Caco-2 (cell line): ENCODE measurements around the gene DTL. TPM values are rescaled to one million over a fixed set of nuclear protein-coding genes. Genes with fewer than 3 reads are reported as not detected.

ENCODE experiments used
- BruUV-seq: library from RNA; stranded (reverse); fragments of 400-500 nt; replicated peaks from 2 replicates; lab custom pipeline; 2021; lab: Mats Ljungman, UMichigan
- CTCF ChIA-PET: fragments of 300-600 bp; sonication (Branson Sonifier 250); formaldehyde crosslinking; loops from one replicate; lab custom pipeline; 2022; ENCODE audit warnings: antibody characterized with exemption; lab: Charles Lee
- POLR2A ChIA-PET: fragments of 300-600 bp; sonication (Branson Sonifier 250); formaldehyde crosslinking; loops from one replicate; lab custom pipeline; 2022; ENCODE audit warnings: antibody characterized with exemption; lab: Charles Lee
- DNase-seq, 2 experiments: peaks; one replicate each; pipeline versions ENCODE4 v3.0.0 to v3.0.0-alpha.2; 2020 to 2022
- H3K27me3 ChIP-seq: replicated peaks from 2 replicates; pipeline ENCODE4 v1.6.0; 2011; ENCODE audit warnings: low read length; ENCODE audit not compliant: control insufficient read depth, insufficient read depth
- H3K36me3 ChIP-seq: 2 replicates; pipeline ENCODE4 v1.5.1; 2011; ENCODE audit warnings: low read length; ENCODE audit not compliant: control insufficient read depth, insufficient read depth
- H3K4me1 ChIP-seq: fragments of 250-450 bp; sonication (Bioruptor Pico); 2 replicates; pipeline ENCODE4 v1.5.1; 2020; ENCODE audit warnings: mild to moderate bottlenecking
- H3K4me3 ChIP-seq: 2 replicates; pipeline ENCODE4 v1.5.1; 2011; ENCODE audit warnings: low read depth, mild to moderate bottlenecking, control low read depth, low read length
- H3K9me3 ChIP-seq: fragments of 250-450 bp; sonication (Bioruptor Pico); 2 replicates; pipeline ENCODE4 v1.5.1; 2020; ENCODE audit warnings: mild to moderate bottlenecking, moderate library complexity
- H3K27ac Mint-ChIP-seq: one replicate; pipeline ENCODE4 v1.8.0; 2022; ENCODE audit warnings: mixed read lengths; ENCODE audit not compliant: unreplicated experiment
- H3K27me3 Mint-ChIP-seq: one replicate; pipeline ENCODE4 v1.8.0; 2022; ENCODE audit warnings: mixed read lengths; ENCODE audit not compliant: insufficient read depth, unreplicated experiment
- H3K36me3 Mint-ChIP-seq: one replicate; pipeline ENCODE4 v1.8.0; 2022; ENCODE audit warnings: mild to moderate bottlenecking, mixed read lengths; ENCODE audit not compliant: insufficient read depth, unreplicated experiment
- H3K4me1 Mint-ChIP-seq: one replicate; pipeline ENCODE4 v1.8.0; 2022; ENCODE audit warnings: low read depth, mixed read lengths; ENCODE audit not compliant: unreplicated experiment
- H3K4me3 Mint-ChIP-seq: one replicate; pipeline ENCODE4 v1.8.0; 2022; ENCODE audit warnings: mild to moderate bottlenecking, moderate library complexity, mixed read lengths; ENCODE audit not compliant: unreplicated experiment
- H3K9me3 Mint-ChIP-seq: one replicate; pipeline ENCODE4 v1.8.0; 2022; ENCODE audit warnings: mixed read lengths; ENCODE audit not compliant: unreplicated experiment
- CTCF ChIP-seq, 2 experiments: fragments of 200-600 bp in 1 of 2; IDR thresholded peaks; 1 replicate in 1 of 2; 2 replicates in 1 of 2; pipeline versions ENCODE4 v1.5.1 to v1.8.0; 2011 to 2022; ENCODE audit warnings: antibody characterized with exemption in 1 of 2, control low read depth in 1 of 2, inconsistent platforms in 1 of 2, low read depth in 1 of 2, low read length in 1 of 2, mild to moderate bottlenecking in 1 of 2, moderate library complexity in 1 of 2; ENCODE audit not compliant: insufficient read depth in 1 of 2, severe bottlenecking in 1 of 2, unreplicated experiment in 1 of 2
- intact Hi-C: fragments of 100-400 bp; cut with micrococcal nuclease; formaldehyde crosslinking; loops from one replicate; pipeline ENCODE4 v1.10.0; 2022; ENCODE audit not compliant: unreplicated experiment
- total RNA-seq: library from RNA; stranded (reverse); gene quantifications from 2 replicates; pipeline ENCODE4 v1.2.3, GENCODE V29; 2022

DTL gene
- total RNA-seq, 1 experiment from 2014 or later = 20.3 TPM

DNA sequence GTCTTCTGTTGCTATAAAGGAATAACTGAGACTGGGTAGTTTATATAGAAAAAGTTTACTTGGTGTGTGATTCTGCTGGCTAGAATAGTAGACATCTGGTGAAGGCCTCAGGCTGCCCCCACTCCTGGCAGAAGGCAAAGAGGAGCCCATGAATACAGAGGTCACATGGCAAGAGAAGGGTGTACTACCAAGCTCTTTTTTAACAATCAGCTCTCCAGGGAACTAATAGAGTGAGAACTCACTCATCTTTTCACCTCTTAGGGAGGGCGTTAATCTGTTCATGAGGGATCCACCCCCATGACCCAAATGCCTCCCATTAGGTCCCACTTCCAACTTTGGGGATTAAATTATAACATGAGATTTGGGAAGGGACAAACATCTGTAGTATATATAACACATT, 9.3 kb downstream of the DTL start:
- no TSS peak for BruUV-seq
- no peak for DNase-seq
- Mint-ChIP-seq H3K9me3 (no peaks in the 10 kb centered on the region), H3K27ac (no peak overlapping the region), H3K27me3 (no peaks in the 10 kb centered on the region), H3K4me3 (no peak overlapping the region), H3K4me1 (peaks cover 16% of the 10 kb centered on the region), H3K36me3 (peaks cover 27% of the 10 kb centered on the region)
- CTCF ChIA-PET = interaction anchor here (1.5 kb wide), 1 partner anchor 10 kb away, joined by 7 read pairs; the partner anchor contains the start of genes DTL and INTS7
- H3K4me1 ChIP-seq = peaks cover 4% of the 10 kb centered on the region
- H3K9me3 ChIP-seq = no peaks in the 10 kb centered on the region
- POLR2A ChIA-PET = no interaction called here
- H3K36me3 ChIP-seq = no peaks in the 10 kb centered on the region
- intact Hi-C loops = no loop called here
- H3K4me3 ChIP-seq = no peak overlapping the region
- no peaks in the 10 kb centered on the region for H3K27me3 ChIP-seq
- no peak for TF ChIP-seq CTCF (IDR thresholded peaks at IDR 0.05; ENCODE audit: insufficient read depth in 1 of 2, low read depth in 1 of 2, low read length in 1 of 2, severe bottlenecking in 1 of 2, unreplicated experiment in 1 of 2)

- POLR2A ChIA-PET = interaction anchor here (0.5 kb wide), 1 partner anchor 10 kb away, joined by 3 read pairs; the partner anchor contains the start of gene DTL
These were observed 10.4 kb downstream of the DTL start for GRCh38 chr1:212045981-212046380.

DNA sequence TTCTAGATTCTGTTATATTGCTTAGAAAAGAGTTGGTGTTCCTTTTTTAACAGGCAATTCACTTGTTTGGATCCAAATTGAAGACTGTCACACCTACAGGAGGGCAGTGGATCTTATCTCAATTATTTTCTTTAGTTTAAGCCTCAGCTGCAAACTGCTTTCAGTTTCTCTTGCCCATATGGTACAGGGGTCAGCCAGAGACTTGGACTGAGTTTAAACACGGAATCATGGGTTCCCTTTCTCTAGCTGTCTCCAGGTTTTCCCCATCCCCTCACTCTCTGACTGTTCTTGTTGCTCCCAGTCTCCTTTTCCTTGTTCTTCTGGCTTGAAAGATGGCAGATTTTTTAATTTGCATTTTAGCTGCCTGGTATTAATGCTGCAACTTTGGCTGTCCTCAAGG, 18.4 kb downstream of the DTL start:
- Histone ChIP-seq H3K4me1 (no peaks in the 10 kb centered on the region), H3K36me3 (0 out of 2 replicates have a peak, but pooled peaks cover 6% of the 10 kb centered on the region), H3K9me3 (no peaks in the 10 kb centered on the region), H3K4me3 (no peak overlapping the region), H3K27me3 (no peaks in the 10 kb centered on the region)
- Mint-ChIP-seq H3K27me3 (no peaks in the 10 kb centered on the region), H3K4me3 (no peak overlapping the region), H3K36me3 (peaks cover 79% of the 10 kb centered on the region), H3K27ac (no peak overlapping the region), H3K4me1 (no peaks in the 10 kb centered on the region), H3K9me3 (no peaks in the 10 kb centered on the region)
- no TSS peak for BruUV-seq
- TF ChIP-seq CTCF (IDR thresholded peaks at IDR 0.05; ENCODE audit: insufficient read depth in 1 of 2, low read depth in 1 of 2, low read length in 1 of 2, severe bottlenecking in 1 of 2, unreplicated experiment in 1 of 2) = no peak
- intact Hi-C loops = no loop called here
- POLR2A ChIA-PET = no interaction called here
- no peak for DNase-seq
- CTCF ChIA-PET = no interaction called here

More at GRCh38 chr1:212045981-212046380, 10.4 kb downstream of the DTL start:
- CTCF ChIA-PET = no interaction called here
- H3K4me1 Mint-ChIP-seq = peaks cover 10% of the 10 kb centered on the region
- no peak for DNase-seq
- H3K9me3 ChIP-seq = no peaks in the 10 kb centered on the region
- no peak overlapping the region for H3K27ac Mint-ChIP-seq
- TF ChIP-seq CTCF (IDR thresholded peaks at IDR 0.05; ENCODE audit: insufficient read depth in 1 of 2, low read depth in 1 of 2, low read length in 1 of 2, severe bottlenecking in 1 of 2, unreplicated experiment in 1 of 2) = no peak
- BruUV-seq = no TSS peak
- intact Hi-C loops = no loop called here
- H3K4me3 ChIP-seq = no peak overlapping the region
- no peaks in the 10 kb centered on the region for H3K9me3 Mint-ChIP-seq
- no peaks in the 10 kb centered on the region; the same call in 1 of the 2 replicates for H3K4me1 ChIP-seq
- H3K36me3 ChIP-seq = no peaks in the 10 kb centered on the region
- H3K27me3 ChIP-seq = no peaks in the 10 kb centered on the region
- H3K27me3 Mint-ChIP-seq = no peaks in the 10 kb centered on the region
- no peak overlapping the region for H3K4me3 Mint-ChIP-seq
- peaks cover 35% of the 10 kb centered on the region for H3K36me3 Mint-ChIP-seq
